ENCODE measurements around the gene GABRB3. TPM values are rescaled to one million over a fixed set of nuclear protein-coding genes. Genes with fewer than 3 reads are reported as not detected.

GABRB3 gene
- total and polyA plus RNA-seq, 4 donors: 0.09 to 1.2 (median 0.50) TPM

GRCh38 chr15:26661748-26662147, 111.1 kb downstream of the GABRB3 start:
- Histone ChIP-seq H3K27ac (ENCODE audit: low read depth in 1 of 2, low read length in 2 of 2) (no peak overlapping the region), H3K36me3 (ENCODE audit: control insufficient read depth in 4 of 4, insufficient read depth in 3 of 4, low read depth in 1 of 4, low read length in 3 of 4) (no peaks in the 10 kb centered on the region), H3K4me3 (ENCODE audit: low read depth in 1 of 3, low read length in 3 of 3) (no peak overlapping the region), H3K9ac (ENCODE audit: low read depth in 1 of 2, low read length in 2 of 2) (no peak overlapping the region), H3K4me1 (ENCODE audit: control insufficient read depth in 4 of 4, insufficient read depth in 4 of 4, low read length in 3 of 4) (no peaks in the 10 kb centered on the region), H3K9me3 (ENCODE audit: control insufficient read depth in 4 of 4, low read length in 3 of 4) (no peaks in the 10 kb centered on the region), H3K27me3 (ENCODE audit: control insufficient read depth in 4 of 4, insufficient read depth in 4 of 4, low read length in 3 of 4) (no peaks in the 10 kb centered on the region)
- no peak for DNase-seq (ENCODE audit: low spot score)
- WGBS: 78% methylated on average over 7 of the region's 7 CpGs
- TF ChIP-seq EGR1 (IDR thresholded peaks at IDR 0.05; ENCODE audit: low read depth in 2 of 2): no peak
- no peak for TF ChIP-seq RXRA (IDR thresholded peaks at IDR 0.05)
- no peak for TF ChIP-seq GABPA (IDR thresholded peaks at IDR 0.05 in 1 of 2, conservative IDR thresholded peaks at IDR 0.05 in 1 of 2)
- TF ChIP-seq JUND (IDR thresholded peaks at IDR 0.05): no peak
- TF ChIP-seq CTCF (IDR thresholded peaks at IDR 0.05; ENCODE audit: low read depth, low read length, missing input control): no peak
- TF ChIP-seq YY1 (IDR thresholded peaks at IDR 0.05): no peak
- TF ChIP-seq, protein P1, sequence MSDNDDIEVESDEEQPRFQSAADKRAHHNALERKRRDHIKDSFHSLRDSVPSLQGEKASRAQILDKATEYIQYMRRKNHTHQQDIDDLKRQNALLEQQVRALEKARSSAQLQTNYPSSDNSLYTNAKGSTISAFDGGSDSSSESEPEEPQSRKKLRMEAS (IDR thresholded peaks at IDR 0.05): no peak
- no peak for TF ChIP-seq FOXA2 (IDR thresholded peaks at IDR 0.05)
- no peak for TF ChIP-seq RAD21 (IDR thresholded peaks at IDR 0.05)
- TF ChIP-seq ZBTB33 (IDR thresholded peaks at IDR 0.05): no peak
- no peak for TF ChIP-seq FOXA1 (IDR thresholded peaks at IDR 0.05)
- TF ChIP-seq, protein P2, sequence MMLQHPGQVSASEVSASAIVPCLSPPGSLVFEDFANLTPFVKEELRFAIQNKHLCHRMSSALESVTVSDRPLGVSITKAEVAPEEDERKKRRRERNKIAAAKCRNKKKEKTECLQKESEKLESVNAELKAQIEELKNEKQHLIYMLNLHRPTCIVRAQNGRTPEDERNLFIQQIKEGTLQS (IDR thresholded peaks at IDR 0.05): no peak
- no peak for TF ChIP-seq REST (IDR thresholded peaks at IDR 0.05)

- 65% methylated on average over 3 of the region's 3 CpGs for WGBS
- DNase-seq (ENCODE audit: low spot score): no peak
- no peak overlapping the region for H3K4me3 ChIP-seq (ENCODE audit: low read depth in 1 of 3, low read length in 3 of 3)
- TF ChIP-seq RXRA (IDR thresholded peaks at IDR 0.05): no peak
- TF ChIP-seq RAD21 (IDR thresholded peaks at IDR 0.05): no peak
- no peak for TF ChIP-seq SP1 (IDR thresholded peaks at IDR 0.05)
- no peak for TF ChIP-seq GABPA (IDR thresholded peaks at IDR 0.05 in 1 of 2, conservative IDR thresholded peaks at IDR 0.05 in 1 of 2)
- TF ChIP-seq REST (IDR thresholded peaks at IDR 0.05): no peak
- TF ChIP-seq JUND (IDR thresholded peaks at IDR 0.05): no peak
- TF ChIP-seq HNF4A (conservative IDR thresholded peaks at IDR 0.05): no peak
- TF ChIP-seq, protein P2 (IDR thresholded peaks at IDR 0.05): no peak
- no peak for TF ChIP-seq HNF4G (IDR thresholded peaks at IDR 0.05)
- no peak for TF ChIP-seq FOXA1 (IDR thresholded peaks at IDR 0.05)
- TF ChIP-seq, protein P1 (IDR thresholded peaks at IDR 0.05): no peak
- TF ChIP-seq YY1 (IDR thresholded peaks at IDR 0.05): no peak
- TF ChIP-seq CTCF (IDR thresholded peaks at IDR 0.05; ENCODE audit: low read depth, low read length, missing input control): no peak
Observed at GRCh38 chr15:26661107-26661506, 111.8 kb downstream of the GABRB3 start.

More at GRCh38 chr15:26661107-26661506, 111.8 kb downstream of the GABRB3 start:
- no peaks in the 10 kb centered on the region for H3K9me3 ChIP-seq (ENCODE audit: control insufficient read depth in 4 of 4, low read length in 3 of 4)
- no peaks in the 10 kb centered on the region for H3K4me1 ChIP-seq (ENCODE audit: control insufficient read depth in 4 of 4, insufficient read depth in 4 of 4, low read length in 3 of 4)
- H3K27me3 ChIP-seq (ENCODE audit: control insufficient read depth in 4 of 4, insufficient read depth in 4 of 4, low read length in 3 of 4): peaks cover 0 to 2% (median 0%) of the 10 kb centered on the region in 4 donors
- no peaks in the 10 kb centered on the region for H3K36me3 ChIP-seq (ENCODE audit: control insufficient read depth in 4 of 4, insufficient read depth in 3 of 4, low read depth in 1 of 4, low read length in 3 of 4)
- H3K9ac ChIP-seq (ENCODE audit: low read depth in 1 of 2, low read length in 2 of 2): no peak overlapping the region
- H3K27ac ChIP-seq (ENCODE audit: low read depth in 1 of 2, low read length in 2 of 2): no peak overlapping the region
